ENCODE measurements around the gene CREB3L2. TPM values are rescaled to one million over a fixed set of nuclear protein-coding genes. Genes with fewer than 3 reads are reported as not detected.
A peak's percentile ranks its signal among the peaks of the same experiment; 100 is the strongest.

The CREB3L2 gene
- total and polyA plus RNA-seq, 2 of the 13 experiments (the other 11 are each of a cell fraction or from before 2014, with no cell fraction given), result 22.1 to 41.1 TPM

DNA sequence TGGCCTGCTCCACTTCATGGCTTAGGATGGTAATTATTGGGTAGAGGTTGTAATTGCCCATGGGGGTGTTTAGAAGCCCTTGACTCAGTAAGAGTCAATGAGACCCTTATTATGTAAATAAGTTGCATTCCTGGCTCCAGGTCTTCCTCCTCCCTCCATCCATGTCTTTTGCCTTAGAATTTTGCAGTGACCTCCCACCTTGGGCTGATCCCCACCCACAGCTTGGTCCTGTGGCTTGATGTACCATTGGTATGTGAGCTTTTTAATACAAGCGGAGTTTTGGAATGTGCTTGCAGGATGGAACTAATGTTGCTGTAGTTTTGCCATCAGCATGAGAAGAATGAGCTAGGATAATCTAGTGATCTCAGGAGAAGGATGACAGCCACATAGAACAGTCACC lies 81.9 kb downstream of the CREB3L2 start:
- TF ChIP-seq RBM22 (optimal IDR thresholded peaks at IDR 0.05; ENCODE audit: low read length) (peak; percentile 29), ZNF350 (CRISPR knock-in tag; IDR thresholded peaks at IDR 0.05; ENCODE audit: borderline replicate concordance, low read depth) (no peak)
- TF ChIP-seq, protein P1, sequence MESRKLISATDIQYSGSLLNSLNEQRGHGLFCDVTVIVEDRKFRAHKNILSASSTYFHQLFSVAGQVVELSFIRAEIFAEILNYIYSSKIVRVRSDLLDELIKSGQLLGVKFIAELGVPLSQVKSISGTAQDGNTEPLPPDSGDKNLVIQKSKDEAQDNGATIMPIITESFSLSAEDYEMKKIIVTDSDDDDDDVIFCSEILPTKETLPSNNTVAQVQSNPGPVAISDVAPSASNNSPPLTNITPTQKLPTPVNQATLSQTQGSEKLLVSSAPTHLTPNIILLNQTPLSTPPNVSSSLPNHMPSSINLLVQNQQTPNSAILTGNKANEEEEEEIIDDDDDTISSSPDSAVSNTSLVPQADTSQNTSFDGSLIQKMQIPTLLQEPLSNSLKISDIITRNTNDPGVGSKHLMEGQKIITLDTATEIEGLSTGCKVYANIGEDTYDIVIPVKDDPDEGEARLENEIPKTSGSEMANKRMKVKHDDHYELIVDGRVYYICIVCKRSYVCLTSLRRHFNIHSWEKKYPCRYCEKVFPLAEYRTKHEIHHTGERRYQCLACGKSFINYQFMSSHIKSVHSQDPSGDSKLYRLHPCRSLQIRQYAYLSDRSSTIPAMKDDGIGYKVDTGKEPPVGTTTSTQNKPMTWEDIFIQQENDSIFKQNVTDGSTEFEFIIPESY (CRISPR knock-in tag; IDR thresholded peaks at IDR 0.05), result no peak
- Histone ChIP-seq H3K4me1 (ENCODE audit: insufficient read depth, low read length) (no peaks in the 10 kb centered on the region), H3K27ac (ENCODE audit: extremely low read length, insufficient read depth, low read length) (no peak overlapping the region), H3K4me2 (ENCODE audit: low read depth, low read length) (no peak overlapping the region), H3K4me3 (replicated peaks in 1 of 3; ENCODE audit: insufficient read depth in 1 of 3, low read depth in 2 of 3, low read length in 3 of 3) (no peak overlapping the region), H3K9me3 (ENCODE audit: low read length) (no peaks in the 10 kb centered on the region), H3K36me3 (replicated peaks in 1 of 2; ENCODE audit: control insufficient read depth in 1 of 2, insufficient read depth in 2 of 2, low read length in 2 of 2) (peaks cover 9 to 73% of the 10 kb centered on the region in 2 experiments), H3K79me2 (ENCODE audit: insufficient read depth, low read length) (peaks cover 65% of the 10 kb centered on the region), H3K27me3 (ENCODE audit: control insufficient read depth in 1 of 2, insufficient read depth in 2 of 2, low read length in 2 of 2) (no peaks in the 10 kb centered on the region), H4K20me1 (ENCODE audit: insufficient read depth, low read length) (no peaks in the 10 kb centered on the region; the same call in 1 of the 2 replicates), H2AFZ (ENCODE audit: low read length) (no peak overlapping the region), H3K9ac (ENCODE audit: insufficient read depth, low read depth, low read length) (no peak overlapping the region)
- in situ Hi-C loops (cut with HindIII; ENCODE audit: extremely low pct_ligation_motif_present, low pct_unique_long_range_greater_than_20kb) (no loop called here), intact Hi-C loops (cut with micrococcal nuclease; ENCODE audit: unreplicated experiment) (no loop called here)
- 92% methylated on average over 1 of the region's 1 CpG for WGBS (ENCODE audit: low lambda C conversion rate)
- POLR2A ChIA-PET, result no interaction called here
- ATAC-seq (no peak), FAIRE-seq (no peak), DNase-seq (ENCODE audit: low spot score) (no peak)
- no TSS peak for BruUV-seq (replicated peaks)
- CTCF ChIA-PET (ENCODE audit: low intra/inter-chr PET ratio, low total read pairs), result no interaction called here

DNA sequence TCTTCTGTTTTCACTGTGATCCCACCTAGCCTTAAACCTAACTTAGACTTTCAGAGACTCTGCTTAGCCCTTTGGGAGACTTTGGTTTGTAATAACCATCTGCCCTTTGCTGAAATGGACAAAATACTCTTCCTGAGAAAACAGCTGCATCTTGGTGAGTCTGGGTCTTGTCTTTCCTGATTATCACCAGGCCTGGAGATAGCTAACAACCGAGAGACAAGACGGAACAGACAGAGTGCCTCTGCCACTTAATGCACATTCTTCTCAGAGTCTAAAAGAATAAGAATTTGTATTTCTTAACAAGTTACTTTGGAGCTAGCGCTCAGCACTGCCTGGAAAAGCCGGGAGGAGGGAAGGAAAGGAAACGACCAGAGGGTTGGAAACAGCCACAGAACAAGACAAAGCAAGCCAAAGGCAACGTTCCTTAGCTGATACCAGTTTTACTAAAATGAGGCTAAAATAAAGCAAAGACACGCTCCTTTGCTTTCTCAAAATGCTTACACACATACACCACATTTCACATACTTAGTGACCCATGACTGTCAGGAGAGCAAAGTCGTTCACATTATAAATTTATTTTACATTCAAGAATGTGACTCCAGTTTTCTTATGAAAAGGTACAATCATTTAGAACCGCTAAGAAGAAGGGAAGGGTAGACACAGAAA lies 84.8 kb downstream of the CREB3L2 start:
- Histone ChIP-seq H3K27ac (ENCODE audit: extremely low read length, insufficient read depth, low read length) (no peak overlapping the region), H3K4me2 (ENCODE audit: low read depth, low read length) (no peak overlapping the region), H3K4me3 (replicated peaks in 1 of 3; ENCODE audit: insufficient read depth in 1 of 3, low read depth in 2 of 3, low read length in 3 of 3) (no peak overlapping the region), H3K9me3 (ENCODE audit: low read length) (no peaks in the 10 kb centered on the region), H3K9ac (ENCODE audit: insufficient read depth, low read depth, low read length) (no peak overlapping the region), H4K20me1 (ENCODE audit: insufficient read depth, low read length) (no peaks in the 10 kb centered on the region; the same call in 1 of the 2 replicates), H3K4me1 (ENCODE audit: insufficient read depth, low read length) (no peaks in the 10 kb centered on the region), H3K27me3 (ENCODE audit: control insufficient read depth in 1 of 2, insufficient read depth in 2 of 2, low read length in 2 of 2) (no peaks in the 10 kb centered on the region), H3K79me2 (ENCODE audit: insufficient read depth, low read length) (peaks cover 44% of the 10 kb centered on the region), H3K36me3 (replicated peaks in 1 of 2; ENCODE audit: control insufficient read depth in 1 of 2, insufficient read depth in 2 of 2, low read length in 2 of 2) (peaks cover 11 to 75% of the 10 kb centered on the region in 2 experiments), H2AFZ (ENCODE audit: low read length) (no peak overlapping the region)
- intact Hi-C loops (cut with micrococcal nuclease; ENCODE audit: unreplicated experiment) (no loop called here), in situ Hi-C loops (cut with HindIII; ENCODE audit: extremely low pct_ligation_motif_present, low pct_unique_long_range_greater_than_20kb) (no loop called here)
- TF ChIP-seq ZNF101 (CRISPR knock-in tag; IDR thresholded peaks at IDR 0.05; ENCODE audit: borderline replicate concordance, low read depth), result no peak
- TF ChIP-seq AGO2 (optimal IDR thresholded peaks at IDR 0.05; ENCODE audit: low read depth, low read length), result no peak
- no peak for TF ChIP-seq HDAC1 (CRISPR knock-in tag; IDR thresholded peaks at IDR 0.05)
- TF ChIP-seq SKI (IDR thresholded peaks at IDR 0.05; ENCODE audit: partially characterized antibody), result no peak
- no peak for TF ChIP-seq ZNF761 (CRISPR knock-in tag; conservative IDR thresholded peaks at IDR 0.05)
- no peak for TF ChIP-seq ZNF589 (CRISPR knock-in tag; conservative IDR thresholded peaks at IDR 0.05)
- TF ChIP-seq, protein P2, sequence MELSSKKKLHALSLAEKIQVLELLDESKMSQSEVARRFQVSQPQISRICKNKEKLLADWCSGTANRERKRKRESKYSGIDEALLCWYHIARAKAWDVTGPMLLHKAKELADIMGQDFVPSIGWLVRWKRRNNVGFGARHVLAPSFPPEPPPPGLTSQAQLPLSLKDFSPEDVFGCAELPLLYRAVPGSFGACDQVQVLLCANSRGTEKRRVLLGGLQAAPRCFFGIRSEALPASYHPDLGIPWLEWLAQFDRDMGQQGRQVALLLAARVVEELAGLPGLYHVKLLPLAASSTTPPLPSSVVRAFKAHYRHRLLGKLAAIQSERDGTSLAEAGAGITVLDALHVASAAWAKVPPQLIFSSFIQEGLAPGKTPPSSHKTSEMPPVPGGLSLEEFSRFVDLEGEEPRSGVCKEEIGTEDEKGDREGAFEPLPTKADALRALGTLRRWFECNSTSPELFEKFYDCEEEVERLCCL (CRISPR knock-in tag; IDR thresholded peaks at IDR 0.05; ENCODE audit: borderline replicate concordance), result no peak
- TF ChIP-seq ZNF256 (CRISPR knock-in tag; conservative IDR thresholded peaks at IDR 0.05), result no peak
- POLR2A ChIA-PET, result no interaction called here
- no peak for DNase-seq (ENCODE audit: low spot score)
- FAIRE-seq, result no peak
- ATAC-seq, result no peak
- CTCF ChIA-PET (ENCODE audit: low intra/inter-chr PET ratio, low total read pairs), result no interaction called here
- no TSS peak for BruUV-seq (replicated peaks)
- 94% methylated on average over 9 of the region's 9 CpGs for WGBS (ENCODE audit: low lambda C conversion rate)
